ENCODE results near the gene MRPL24.
A peak's percentile ranks its signal among the peaks of the same experiment; 100 is the strongest.

The MRPL24 gene

DNA sequence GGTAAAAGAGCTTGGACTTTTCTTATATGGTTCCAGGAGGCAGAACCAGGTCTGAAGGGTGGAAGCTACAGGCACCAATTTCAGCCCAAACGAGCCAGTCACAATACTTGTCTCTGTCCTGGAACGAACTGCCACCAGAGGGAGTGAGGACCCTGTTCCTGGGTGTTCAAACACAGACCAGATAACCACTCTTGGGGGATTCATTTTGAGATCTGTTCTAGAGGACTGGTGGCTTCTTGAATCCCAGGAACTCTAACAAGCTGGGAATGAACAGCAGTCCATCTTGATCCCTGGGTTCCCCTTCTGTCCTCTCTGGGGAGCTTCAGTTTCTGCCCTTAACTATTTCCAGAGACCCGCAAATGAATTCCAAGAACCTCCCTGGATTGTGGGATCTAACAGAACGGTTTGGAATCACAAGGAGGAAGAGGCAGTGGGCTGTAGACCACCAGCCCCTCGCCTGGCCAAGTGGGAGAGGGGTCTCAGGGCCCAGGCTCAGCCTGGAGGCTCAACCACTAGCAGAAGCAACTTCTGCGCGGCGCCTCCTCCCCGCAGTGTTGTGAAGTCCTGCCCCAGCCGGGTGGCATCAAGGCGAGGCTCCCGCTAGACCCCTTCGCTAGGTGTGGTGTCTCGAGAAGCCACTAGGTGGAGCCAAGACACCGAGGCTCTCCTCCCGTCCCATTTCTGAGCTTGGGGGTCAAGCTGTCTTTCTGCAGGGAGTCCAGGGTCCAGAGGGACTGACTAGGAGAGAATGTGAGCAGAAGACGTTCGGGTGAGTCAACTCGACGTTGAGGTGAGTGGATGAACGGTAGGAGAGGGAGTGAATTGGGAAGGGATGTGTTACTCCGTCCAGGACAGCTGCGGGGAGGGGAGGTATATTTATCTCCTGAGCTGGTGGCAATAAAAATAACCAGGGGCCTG, 51.6 kb downstream of the MRPL24 start (continued):
- TF ChIP-seq, protein P1, sequence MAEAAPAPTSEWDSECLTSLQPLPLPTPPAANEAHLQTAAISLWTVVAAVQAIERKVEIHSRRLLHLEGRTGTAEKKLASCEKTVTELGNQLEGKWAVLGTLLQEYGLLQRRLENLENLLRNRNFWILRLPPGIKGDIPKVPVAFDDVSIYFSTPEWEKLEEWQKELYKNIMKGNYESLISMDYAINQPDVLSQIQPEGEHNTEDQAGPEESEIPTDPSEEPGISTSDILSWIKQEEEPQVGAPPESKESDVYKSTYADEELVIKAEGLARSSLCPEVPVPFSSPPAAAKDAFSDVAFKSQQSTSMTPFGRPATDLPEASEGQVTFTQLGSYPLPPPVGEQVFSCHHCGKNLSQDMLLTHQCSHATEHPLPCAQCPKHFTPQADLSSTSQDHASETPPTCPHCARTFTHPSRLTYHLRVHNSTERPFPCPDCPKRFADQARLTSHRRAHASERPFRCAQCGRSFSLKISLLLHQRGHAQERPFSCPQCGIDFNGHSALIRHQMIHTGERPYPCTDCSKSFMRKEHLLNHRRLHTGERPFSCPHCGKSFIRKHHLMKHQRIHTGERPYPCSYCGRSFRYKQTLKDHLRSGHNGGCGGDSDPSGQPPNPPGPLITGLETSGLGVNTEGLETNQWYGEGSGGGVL (tag by site-specific recombination; IDR thresholded peaks at IDR 0.05): no peak
- TF ChIP-seq, protein P2, sequence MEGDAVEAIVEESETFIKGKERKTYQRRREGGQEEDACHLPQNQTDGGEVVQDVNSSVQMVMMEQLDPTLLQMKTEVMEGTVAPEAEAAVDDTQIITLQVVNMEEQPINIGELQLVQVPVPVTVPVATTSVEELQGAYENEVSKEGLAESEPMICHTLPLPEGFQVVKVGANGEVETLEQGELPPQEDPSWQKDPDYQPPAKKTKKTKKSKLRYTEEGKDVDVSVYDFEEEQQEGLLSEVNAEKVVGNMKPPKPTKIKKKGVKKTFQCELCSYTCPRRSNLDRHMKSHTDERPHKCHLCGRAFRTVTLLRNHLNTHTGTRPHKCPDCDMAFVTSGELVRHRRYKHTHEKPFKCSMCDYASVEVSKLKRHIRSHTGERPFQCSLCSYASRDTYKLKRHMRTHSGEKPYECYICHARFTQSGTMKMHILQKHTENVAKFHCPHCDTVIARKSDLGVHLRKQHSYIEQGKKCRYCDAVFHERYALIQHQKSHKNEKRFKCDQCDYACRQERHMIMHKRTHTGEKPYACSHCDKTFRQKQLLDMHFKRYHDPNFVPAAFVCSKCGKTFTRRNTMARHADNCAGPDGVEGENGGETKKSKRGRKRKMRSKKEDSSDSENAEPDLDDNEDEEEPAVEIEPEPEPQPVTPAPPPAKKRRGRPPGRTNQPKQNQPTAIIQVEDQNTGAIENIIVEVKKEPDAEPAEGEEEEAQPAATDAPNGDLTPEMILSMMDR (tag by site-specific recombination; IDR thresholded peaks at IDR 0.05): peak; percentile 94
- TF ChIP-seq ZNF473 (tag by site-specific recombination; IDR thresholded peaks at IDR 0.05) (no peak), ZNF768 (tag by site-specific recombination; IDR thresholded peaks at IDR 0.05) (no peak), ZEB2 (tag by site-specific recombination; IDR thresholded peaks at IDR 0.05) (peak; percentile 50; the same call in 1 of the 2 replicates), SETDB1 (IDR thresholded peaks at IDR 0.05; ENCODE audit: insufficient read length, low read length) (no peak), ZNF16 (tag by site-specific recombination; IDR thresholded peaks at IDR 0.05; ENCODE audit: low read depth) (no peak), ZNF239 (tag by site-specific recombination; IDR thresholded peaks at IDR 0.05) (no peak), ZNF558 (tag by site-specific recombination; IDR thresholded peaks at IDR 0.05) (0 out of 2 replicates have a peak, but pooled peaks have one; percentile 44), ZNF654 (tag by site-specific recombination; IDR thresholded peaks at IDR 0.05; ENCODE audit: low read depth) (peak; percentile 92), ZNF335 (tag by site-specific recombination; conservative IDR thresholded peaks at IDR 0.05) (peak; percentile 86), ZBTB8A (tag by site-specific recombination; IDR thresholded peaks at IDR 0.05) (peak; percentile 18), ZNF341 (tag by site-specific recombination; IDR thresholded peaks at IDR 0.05; ENCODE audit: low read depth) (peak; percentile 32), GLIS1 (tag by site-specific recombination; IDR thresholded peaks at IDR 0.05) (peak; percentile 92; the same call in 1 of the 2 replicates), ZNF660 (tag by site-specific recombination; IDR thresholded peaks at IDR 0.05) (peak; percentile 28; the same call in 1 of the 2 replicates), ZNF2 (tag by site-specific recombination; IDR thresholded peaks at IDR 0.05) (peak; percentile 20; the same call in 1 of the 2 replicates), ZNF629 (tag by site-specific recombination; IDR thresholded peaks at IDR 0.05) (0 out of 2 replicates have a peak, but pooled peaks have one; percentile 19), ZNF169 (tag by site-specific recombination; IDR thresholded peaks at IDR 0.05) (no peak), ZBTB17 (tag by site-specific recombination; IDR thresholded peaks at IDR 0.05) (peak; percentile 56), KLF1 (tag by site-specific recombination; IDR thresholded peaks at IDR 0.05) (0 out of 2 replicates have a peak, but pooled peaks have one; percentile 11), MYNN (tag by site-specific recombination; IDR thresholded peaks at IDR 0.05; ENCODE audit: borderline replicate concordance) (no peak), OVOL3 (tag by site-specific recombination; IDR thresholded peaks at IDR 0.05) (no peak), ZNF514 (tag by site-specific recombination; IDR thresholded peaks at IDR 0.05) (no peak), ZNF529 (tag by site-specific recombination; IDR thresholded peaks at IDR 0.05; ENCODE audit: insufficient replicate concordance) (no peak), ZNF138 (tag by site-specific recombination; IDR thresholded peaks at IDR 0.05; ENCODE audit: borderline replicate concordance) (no peak)
- TF ChIP-seq, protein P3, sequence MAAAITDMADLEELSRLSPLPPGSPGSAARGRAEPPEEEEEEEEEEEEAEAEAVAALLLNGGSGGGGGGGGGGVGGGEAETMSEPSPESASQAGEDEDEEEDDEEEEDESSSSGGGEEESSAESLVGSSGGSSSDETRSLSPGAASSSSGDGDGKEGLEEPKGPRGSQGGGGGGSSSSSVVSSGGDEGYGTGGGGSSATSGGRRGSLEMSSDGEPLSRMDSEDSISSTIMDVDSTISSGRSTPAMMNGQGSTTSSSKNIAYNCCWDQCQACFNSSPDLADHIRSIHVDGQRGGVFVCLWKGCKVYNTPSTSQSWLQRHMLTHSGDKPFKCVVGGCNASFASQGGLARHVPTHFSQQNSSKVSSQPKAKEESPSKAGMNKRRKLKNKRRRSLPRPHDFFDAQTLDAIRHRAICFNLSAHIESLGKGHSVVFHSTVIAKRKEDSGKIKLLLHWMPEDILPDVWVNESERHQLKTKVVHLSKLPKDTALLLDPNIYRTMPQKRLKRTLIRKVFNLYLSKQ (tag by site-specific recombination; IDR thresholded peaks at IDR 0.05; ENCODE audit: borderline replicate concordance): no peak
- TF ChIP-seq, protein P4, sequence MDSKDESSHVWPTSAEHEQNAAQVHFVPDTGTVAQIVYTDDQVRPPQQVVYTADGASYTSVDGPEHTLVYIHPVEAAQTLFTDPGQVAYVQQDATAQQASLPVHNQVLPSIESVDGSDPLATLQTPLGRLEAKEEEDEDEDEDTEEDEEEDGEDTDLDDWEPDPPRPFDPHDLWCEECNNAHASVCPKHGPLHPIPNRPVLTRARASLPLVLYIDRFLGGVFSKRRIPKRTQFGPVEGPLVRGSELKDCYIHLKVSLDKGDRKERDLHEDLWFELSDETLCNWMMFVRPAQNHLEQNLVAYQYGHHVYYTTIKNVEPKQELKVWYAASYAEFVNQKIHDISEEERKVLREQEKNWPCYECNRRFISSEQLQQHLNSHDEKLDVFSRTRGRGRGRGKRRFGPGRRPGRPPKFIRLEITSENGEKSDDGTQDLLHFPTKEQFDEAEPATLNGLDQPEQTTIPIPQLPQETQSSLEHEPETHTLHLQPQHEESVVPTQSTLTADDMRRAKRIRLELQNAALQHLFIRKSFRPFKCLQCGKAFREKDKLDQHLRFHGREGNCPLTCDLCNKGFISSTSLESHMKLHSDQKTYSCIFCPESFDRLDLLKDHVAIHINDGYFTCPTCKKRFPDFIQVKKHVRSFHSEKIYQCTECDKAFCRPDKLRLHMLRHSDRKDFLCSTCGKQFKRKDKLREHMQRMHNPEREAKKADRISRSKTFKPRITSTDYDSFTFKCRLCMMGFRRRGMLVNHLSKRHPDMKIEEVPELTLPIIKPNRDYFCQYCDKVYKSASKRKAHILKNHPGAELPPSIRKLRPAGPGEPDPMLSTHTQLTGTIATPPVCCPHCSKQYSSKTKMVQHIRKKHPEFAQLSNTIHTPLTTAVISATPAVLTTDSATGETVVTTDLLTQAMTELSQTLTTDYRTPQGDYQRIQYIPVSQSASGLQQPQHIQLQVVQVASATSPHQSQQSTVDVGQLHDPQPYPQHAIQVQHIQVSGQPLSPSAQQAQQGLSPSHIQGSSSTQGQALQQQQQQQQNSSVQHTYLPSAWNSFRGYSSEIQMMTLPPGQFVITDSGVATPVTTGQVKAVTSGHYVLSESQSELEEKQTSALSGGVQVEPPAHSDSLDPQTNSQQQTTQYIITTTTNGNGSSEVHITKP (tag by site-specific recombination; IDR thresholded peaks at IDR 0.05): peak; percentile 70
- TF ChIP-seq, protein P5, sequence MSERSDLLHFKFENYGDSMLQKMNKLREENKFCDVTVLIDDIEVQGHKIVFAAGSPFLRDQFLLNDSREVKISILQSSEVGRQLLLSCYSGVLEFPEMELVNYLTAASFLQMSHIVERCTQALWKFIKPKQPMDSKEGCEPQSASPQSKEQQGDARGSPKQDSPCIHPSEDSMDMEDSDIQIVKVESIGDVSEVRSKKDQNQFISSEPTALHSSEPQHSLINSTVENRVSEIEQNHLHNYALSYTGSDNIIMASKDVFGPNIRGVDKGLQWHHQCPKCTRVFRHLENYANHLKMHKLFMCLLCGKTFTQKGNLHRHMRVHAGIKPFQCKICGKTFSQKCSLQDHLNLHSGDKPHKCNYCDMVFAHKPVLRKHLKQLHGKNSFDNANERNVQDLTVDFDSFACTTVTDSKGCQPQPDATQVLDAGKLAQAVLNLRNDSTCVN (tag by site-specific recombination; optimal IDR thresholded peaks at IDR 0.05): peak; percentile 9

All from HEK293 (cell line).